ENCODE data around the gene EXOC2.

DNA sequence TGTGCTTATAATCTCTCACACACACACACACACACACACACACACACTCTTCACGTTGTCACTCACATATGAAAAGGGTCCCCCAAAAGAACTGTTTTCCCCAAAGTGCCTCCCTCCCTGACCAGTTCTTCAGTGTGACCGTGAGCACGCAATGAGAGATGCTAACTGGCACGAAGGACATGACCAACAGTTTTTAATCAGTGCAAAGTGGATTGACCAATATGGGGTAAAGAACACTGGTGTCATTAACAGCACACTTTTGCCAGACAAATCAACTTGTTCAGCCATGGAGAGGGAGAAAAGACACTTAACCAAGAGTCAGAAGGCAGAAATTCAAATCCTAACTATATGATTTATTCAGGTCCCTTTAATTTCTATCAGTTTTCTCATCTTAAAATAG is 15.0 kb downstream of the EXOC2 start:
- TF ChIP-seq CTCF (IDR thresholded peaks at IDR 0.05) = no peak
- TF ChIP-seq POLR2A (IDR thresholded peaks at IDR 0.05) = no peak

Data from lower leg skin (tissue), 3 donors.